SIG-M5 (cell line): ENCODE data around the gene PMS2.
A peak's percentile ranks its signal among the peaks of the same experiment; 100 is the strongest.
"Not testable (repeated sequence)": the region's sequence is repeated elsewhere in the genome, so short reads cannot be mapped to it uniquely, and the experiment has no call there.

Experiments
- DNase-seq: peaks from one replicate; lab custom pipeline; 2025; lab: John Stamatoyannopoulos, UW

The PMS2 gene, protein sequence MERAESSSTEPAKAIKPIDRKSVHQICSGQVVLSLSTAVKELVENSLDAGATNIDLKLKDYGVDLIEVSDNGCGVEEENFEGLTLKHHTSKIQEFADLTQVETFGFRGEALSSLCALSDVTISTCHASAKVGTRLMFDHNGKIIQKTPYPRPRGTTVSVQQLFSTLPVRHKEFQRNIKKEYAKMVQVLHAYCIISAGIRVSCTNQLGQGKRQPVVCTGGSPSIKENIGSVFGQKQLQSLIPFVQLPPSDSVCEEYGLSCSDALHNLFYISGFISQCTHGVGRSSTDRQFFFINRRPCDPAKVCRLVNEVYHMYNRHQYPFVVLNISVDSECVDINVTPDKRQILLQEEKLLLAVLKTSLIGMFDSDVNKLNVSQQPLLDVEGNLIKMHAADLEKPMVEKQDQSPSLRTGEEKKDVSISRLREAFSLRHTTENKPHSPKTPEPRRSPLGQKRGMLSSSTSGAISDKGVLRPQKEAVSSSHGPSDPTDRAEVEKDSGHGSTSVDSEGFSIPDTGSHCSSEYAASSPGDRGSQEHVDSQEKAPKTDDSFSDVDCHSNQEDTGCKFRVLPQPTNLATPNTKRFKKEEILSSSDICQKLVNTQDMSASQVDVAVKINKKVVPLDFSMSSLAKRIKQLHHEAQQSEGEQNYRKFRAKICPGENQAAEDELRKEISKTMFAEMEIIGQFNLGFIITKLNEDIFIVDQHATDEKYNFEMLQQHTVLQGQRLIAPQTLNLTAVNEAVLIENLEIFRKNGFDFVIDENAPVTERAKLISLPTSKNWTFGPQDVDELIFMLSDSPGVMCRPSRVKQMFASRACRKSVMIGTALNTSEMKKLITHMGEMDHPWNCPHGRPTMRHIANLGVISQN

DNA sequence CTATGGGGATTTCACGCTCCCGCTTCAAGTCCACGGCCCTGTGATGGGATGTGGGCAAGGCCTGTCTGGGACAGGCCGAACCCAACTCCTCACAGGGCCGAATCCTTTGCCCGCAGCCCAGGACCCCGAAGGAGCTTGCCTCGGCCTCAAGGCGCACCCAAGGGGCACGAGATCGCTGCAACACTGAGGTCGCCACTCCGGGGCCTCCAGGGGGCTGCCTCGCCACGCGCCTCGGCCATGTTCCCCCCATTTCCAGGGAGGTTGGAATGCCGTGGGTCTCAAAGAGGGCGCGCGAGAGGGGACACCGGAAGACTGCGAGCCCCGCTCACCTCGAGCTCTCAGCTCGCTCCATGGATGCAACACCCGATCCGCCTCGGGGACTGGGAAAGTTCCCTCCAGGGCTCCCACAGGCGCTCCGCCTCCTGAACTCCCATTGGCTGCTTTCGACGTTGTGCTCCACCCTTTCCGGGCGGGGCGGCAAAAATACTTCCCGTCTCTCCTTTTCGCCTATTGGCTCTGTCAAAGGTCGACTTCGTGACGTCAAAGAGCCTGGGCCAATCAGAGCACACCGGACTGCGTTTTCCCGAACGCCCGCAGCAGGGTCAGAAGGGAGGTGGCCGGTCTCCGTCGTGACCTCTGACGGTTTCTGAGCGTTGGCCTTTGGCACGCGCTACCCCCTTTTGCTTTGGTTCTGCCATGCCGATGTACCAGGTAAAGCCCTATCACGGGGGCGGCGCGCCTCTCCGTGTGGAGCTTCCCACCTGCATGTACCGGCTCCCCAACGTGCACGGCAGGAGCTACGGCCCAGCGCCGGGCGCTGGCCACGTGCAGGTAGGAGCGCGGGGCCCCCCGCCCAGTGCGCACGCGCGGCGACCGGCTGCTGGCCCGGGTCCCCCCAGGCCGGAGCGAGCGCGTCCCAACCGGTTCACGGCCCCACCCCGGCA lies at the start of gene PMS2, which contains the start of gene AIMP2:
Gene PMS2 (minus strand): TSS at position 382 of the 944 bp plus-strand sequence. CDS start 30 bp downstream, at position 352.
Gene AIMP2 (plus strand): TSS at position 605 of the 944 bp plus-strand sequence. CDS start 92 bp downstream, at position 697.
- DNase-seq, result peak; percentile 84

DNA sequence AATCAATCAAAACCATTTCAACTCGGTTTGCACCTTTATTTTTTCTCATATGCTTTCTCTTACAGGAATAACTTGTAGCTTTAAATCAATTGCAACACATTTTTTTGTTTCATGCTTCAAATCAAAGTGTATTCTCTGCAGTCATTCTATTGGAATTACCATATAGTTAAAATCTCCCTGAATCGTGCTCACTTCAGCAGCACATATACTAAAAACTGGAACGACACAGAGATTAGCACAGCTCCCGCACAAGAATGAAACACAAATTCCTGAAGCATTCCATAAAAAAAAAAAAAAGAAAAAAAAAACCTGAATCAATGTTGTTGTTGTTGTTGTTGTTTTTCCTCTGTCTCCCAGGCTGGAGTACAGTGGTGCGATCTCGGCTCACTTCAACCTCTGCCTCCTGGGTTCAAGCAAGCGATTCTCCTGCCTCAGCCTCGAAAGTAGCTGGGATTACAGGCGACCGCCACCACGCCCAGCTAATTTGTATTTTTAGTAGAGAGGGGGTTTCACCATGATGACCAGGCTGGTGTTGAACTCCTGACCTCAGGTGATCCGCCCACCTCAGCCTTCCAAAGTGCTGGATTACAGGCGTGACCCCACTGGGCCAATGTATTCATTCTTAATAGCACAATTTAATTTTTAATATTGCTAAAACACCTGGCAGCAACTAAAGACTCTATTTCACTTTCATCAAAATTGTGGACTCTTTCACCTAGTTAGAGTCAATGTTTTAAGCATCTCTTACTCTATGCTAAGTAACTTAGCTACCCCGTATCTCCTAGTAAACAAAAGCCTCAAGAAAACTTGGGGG lies 48.7 kb upstream of the PMS2 start:
- no peak for DNase-seq

DNA sequence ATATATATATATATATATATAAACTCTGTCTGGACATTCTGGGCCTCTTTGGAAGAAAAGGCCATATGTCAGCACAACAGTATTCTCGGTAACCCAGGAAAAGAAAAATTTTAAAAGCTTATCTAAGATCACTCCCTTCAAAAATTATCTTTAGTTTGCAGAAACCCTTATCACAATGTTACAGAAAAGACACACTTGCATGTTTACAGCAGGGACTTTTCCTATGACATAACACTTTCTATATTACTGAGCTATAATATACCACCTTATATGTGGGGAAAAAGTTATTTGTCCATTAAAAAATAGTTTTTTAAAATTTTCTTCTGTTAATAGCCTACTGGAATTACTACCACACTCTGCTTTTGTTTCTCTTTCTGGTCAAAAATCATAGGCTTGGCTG lies 47.8 kb upstream of the PMS2 start:
- DNase-seq, result no peak

DNA sequence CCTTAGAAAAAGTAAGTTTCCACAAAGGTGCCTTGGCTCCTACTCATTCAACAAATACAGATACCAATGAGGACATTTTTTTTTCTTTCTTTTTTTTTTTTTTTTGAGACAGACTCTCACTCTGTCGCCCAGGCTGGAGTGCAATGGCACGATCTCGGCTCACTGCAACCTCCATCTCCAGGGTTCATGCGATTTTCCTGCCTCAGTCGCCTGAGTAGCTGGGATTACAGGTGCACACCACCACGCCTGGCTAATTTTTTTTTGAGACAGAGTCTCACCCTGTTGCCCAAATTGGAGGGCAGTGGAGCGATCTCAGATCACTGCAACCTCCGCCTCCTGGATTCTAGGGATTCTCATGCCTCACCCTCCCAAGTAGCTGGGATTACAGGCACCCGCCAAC lies 42.3 kb upstream of the PMS2 start:
- DNase-seq, result not testable (repeated sequence)

DNA sequence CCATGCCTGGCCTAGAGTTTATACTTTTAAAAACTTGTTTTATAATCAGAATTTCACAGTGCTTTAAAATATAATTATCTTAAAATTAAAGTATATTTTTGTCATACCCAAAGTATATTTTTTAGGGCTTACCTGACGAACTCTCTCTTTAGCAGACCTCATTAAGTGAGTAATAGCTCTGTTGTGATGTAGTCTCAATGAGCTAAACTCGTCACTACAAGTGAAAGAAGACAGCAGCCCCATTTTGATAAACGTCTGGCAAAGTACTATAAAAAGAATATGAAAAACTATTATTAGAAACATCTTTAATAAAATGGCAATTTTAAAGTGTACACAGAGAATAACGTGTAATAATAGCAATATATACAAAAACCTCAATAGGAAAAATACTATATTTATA lies 40.9 kb upstream of the PMS2 start:
- DNase-seq, result no peak

DNA sequence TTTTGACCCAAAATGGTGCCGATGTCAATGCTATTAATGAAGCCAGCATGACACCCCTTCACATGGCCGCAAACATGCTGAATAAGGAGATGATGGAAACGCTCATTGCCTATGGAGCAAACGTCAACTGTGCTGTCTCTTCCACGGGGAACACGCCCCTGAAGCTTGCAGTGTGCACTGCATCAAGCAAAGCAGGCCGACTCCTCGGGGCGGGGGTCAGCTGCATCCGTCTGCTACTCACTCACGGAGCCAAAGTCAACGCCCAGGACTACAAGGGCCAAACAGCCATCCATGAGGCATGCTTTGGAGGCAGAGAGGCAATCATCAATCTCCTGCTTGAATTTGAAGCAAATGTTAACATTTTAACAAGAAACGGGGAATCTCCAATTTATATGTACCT lies 26.8 kb upstream of the PMS2 start:
- DNase-seq, result no peak

DNA sequence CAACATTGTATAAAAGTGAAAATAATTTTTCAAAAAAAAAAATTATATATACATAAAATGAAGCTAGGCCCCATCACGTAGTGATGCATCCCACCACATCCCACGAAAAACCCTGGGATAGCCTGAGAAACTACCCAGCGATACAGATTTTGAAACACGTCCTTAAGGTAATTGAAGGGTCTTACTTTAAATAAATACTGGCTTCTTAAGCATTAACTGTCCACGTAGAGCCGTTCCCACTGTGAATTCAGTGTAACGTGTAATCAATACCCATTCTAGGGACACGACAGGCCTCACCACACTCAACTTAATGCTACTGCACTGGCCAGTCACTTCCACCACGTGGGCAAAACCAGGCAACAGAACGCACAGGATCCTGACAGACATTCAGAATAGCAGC lies 26.3 kb upstream of the PMS2 start:
- DNase-seq, result no peak

DNA sequence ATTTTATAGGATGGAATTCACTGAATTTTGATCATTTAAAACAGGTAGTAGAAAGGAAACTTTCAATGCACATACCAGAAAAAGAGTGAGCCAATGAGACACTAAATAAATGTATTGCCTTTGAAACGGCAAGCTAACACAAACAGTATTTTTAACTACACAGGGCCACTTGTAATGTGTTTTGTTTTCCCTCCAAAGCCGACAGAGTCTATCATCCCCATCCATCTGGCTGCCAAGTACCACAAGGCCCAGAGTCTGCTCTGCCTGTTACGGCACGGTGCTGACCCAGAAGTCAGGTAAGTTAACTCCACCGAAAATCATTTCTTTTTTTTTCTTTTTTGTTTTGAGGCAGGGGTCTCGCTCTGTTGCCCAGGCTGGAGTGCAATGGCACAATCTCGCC lies 23.8 kb upstream of the PMS2 start:
- no peak for DNase-seq

DNA sequence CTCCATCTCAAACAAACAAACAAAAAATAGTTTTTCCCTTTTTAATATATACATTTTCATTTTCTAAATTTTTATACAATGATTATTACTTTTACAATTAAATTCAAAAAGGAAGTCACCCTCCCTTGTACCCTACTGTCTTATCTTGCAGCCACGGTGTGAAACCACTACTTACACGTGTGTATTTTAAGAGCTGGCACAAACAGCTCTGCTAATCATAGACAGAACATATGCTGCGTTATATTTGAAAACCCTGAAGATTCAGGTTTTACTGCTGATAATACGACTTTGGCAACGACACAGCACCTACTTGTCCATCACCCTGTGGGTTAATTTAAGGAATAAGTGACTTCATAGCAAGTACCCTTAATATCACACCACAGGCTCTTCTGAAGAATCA lies 23.3 kb upstream of the PMS2 start:
- no peak for DNase-seq

DNA sequence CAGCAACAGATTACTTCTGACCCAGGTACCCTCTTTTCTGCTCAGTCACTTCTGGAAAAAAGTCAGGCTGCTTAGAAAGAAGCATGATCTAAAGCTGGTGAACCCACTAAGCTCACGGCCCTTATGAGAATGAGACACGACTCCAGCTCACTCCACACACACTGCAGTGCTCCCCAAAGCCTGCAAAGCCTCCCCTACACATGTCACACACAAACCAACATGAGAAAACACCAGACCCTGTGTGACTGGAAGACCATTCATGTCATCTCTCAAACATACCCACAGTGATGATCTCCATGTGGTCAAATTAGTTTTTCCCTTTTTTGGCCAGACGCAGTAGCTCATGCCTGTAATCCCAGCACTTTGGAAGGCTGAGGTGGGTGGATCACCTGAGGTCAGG lies 22.7 kb upstream of the PMS2 start:
- no peak for DNase-seq

DNA sequence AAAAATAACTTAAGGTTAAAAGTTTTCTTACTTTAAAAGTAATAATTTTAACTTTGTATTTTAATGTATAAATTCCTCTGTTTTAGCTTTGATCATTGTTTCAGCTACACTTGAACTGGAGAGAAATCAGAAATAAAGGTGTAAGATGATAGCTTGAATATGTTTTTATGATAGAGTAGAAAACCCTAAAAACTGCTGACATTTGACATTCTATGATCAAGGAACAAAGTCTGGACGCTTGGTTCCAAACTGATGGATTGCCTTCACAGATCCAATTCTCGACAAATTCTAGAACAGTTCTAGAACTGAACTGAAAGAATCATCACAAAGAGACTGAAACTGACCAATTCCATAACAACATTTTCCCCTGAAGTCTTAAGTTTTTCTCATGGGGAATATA lies 22.1 kb upstream of the PMS2 start, which contains the start of gene ANKRD61:
Gene ANKRD61 (plus strand): TSS at position 389 of the 400 bp plus-strand sequence. CDS start 0 bp downstream, at position 389.
- no peak for DNase-seq

DNA sequence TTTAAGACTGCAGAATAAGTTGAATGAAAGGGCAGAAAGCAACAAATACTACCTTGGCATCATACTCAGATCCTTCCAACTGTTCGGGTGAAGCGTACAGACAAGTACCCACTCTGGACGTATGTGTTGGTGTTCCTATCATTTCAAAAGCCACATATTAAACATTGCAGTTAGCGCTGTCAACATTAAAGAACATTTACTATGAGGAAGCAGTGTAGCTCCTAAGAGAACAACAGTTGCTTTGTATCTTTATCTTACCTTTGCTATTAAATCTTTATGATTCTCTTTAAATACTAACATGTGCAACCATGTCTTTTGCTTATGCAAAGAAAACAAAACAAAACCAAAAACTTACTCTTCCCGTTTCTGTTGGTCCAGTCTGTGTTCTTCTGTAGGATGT lies 19.7 kb upstream of the PMS2 start:
- no peak for DNase-seq

DNA sequence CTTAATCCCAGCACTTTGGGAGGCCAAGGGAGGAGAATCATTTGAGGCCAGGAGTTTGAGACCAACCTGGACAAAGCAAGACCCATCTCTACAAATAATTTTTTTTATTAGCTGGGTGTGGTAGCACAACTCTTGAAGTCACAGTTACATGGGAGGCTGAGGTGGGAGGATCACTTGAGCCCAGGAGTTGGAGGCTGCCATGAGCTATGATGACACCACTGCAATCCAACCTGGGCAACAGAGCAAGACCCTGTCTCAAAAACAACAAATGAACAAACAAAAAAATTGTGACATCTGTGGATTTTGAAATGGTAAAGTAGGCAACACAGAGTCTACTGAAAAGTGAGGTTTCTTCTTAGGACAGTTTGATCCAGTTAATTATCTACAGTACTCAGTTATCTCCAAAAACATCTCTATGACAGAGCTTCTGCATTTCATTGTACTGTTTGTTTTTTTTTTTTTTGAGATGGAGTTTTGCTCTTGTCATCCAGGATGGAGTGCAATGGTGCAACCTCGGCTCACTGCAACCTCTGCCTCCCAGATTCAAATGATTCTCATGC lies 19.0 kb upstream of the PMS2 start:
- DNase-seq, result no peak

DNA sequence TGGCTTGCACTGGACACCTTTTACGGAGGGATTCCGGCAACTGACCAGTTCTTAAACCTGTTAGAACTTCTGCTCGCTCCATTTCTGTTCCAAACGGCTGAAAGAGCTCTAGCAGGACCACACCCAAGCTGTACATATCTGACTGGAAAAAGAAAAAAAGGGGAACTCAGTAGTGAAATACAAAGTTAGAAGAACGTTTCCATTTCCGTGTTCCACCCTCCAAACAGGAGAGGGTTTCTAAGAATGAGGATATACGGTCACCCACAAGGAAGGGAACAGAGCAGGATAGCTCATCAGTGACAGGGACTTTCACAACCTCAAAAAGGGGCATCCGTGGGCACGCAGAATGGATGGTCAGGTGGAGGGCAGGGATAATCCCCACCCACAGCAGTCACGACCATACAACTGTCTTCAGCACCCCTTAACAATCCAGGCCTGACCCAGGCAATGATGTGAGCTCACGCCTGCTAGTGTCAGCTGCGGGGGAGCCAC lies 18.0 kb upstream of the PMS2 start:
- DNase-seq, result peak; percentile 8

DNA sequence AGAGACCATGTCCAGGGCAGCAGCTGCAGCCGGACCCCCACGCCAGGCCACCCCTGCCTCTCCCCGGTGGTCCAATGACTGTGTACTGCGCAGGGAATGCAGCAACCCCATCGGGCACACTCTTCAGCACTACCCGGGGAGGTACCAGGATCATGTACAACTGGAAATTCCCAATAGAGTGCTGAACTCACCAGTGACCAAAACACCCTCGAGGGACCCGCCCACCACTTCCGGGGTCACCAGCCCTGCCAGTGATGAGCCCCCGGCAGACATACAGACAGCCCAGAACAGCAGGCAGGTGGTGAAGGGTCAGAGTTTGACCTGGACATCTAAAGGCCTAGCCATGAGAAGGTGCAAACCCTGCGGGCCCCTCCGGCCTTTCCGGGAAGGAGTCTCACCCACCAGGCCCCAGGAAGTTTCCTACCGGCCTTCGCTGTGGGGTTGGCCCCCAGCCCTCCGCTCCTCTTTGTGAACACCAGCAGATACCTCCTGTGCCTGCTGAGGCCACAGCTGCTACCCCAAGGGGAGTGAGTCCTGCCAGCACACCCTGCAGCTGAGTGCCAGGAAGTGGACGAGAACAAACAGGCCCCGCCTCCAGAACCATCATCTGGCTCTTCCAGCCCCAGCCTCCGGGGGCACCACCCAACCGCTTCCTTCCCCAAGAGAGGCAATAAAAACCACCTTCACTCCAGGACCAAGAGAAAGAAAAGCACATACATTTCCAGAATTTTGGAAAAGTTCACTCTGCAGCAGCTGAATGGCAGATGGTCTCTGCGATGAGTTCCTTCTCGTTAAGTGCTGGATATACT lies 17.4 kb upstream of the PMS2 start:
- DNase-seq, result no peak

DNA sequence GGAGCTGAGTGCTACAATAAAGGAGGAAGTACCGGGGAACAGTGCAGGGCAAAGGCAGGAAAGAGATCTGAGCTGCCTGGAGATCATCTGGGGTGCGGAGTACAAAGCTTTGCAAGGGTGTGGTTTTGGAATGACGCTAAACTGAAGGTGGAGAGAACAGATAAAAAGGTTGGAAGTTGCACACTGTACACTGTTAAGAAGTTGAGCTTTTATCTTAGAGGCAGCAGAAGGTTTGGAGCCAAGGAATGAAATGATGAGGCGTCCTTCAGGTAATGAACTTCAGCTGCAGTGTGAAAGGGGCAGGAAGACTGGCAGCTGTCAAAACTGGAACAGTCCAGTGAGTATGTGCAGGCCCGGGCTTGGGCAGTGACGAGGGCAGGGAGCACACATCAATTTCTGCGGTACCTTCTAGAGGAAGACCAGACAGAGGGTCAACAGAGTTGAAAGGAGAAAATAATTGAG lies 15.2 kb upstream of the PMS2 start:
- no peak for DNase-seq

DNA sequence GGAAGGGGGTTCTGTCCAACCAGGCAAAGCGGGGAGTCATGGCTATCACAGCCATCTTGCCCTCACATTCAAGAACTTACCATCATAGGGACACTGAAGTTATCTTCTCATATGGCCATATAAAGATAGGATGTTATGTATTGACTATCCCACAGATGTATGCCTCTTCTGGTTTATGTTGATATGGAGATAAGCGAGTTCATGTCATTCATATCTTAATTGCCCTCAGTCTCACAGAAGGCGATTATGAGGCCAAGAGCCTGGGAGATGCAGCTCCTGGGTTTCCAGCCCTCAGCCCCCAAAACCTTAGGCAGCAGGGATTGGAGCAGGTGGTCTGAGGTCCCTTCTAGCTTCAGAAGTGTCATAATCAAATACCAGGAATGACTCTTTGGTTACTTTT lies 13.9 kb upstream of the PMS2 start:
- DNase-seq, result no peak

DNA sequence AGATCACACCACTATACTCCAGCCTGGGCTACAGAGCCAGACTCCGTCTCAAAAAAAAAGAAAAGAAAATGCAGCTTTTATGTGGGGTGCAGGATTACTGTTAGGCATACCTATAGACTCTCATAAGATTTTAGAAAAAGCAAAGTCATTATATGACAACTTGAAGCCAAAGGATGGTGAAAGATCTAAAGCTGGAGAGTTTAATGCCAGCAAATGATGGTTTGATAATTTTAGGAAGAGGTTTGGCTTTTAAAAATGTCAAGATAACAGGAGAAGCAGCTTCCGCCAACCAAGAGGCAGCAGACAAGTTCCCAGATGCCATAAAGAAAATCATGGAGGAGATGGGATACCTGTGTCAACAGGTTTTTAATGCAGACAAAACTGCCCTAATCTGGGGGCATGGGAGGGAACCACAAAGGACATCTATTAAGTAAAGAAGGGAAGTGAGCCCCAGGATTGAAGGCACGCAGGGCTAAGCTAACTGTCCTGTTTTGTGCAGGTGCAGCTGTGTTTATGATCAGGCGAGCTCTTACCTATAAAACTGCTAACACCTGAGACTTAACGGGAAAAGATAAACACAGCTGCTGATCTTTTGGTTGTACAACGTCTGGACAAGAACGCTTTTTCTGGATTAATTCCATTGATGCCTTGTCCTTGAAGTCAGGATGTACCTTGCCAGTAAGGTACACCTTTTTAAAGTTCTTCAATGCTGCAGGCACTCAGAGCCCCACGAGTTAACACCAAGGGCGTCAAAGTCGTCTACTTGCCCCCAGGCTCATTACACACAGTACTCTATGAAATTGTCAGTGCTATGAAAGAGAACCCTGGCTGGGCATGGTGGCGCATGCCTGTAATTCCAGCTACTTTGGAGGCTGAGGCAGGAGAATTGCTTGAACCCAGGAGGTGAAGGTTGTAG lies 11.8 kb upstream of the PMS2 start:
- DNase-seq, result no peak

DNA sequence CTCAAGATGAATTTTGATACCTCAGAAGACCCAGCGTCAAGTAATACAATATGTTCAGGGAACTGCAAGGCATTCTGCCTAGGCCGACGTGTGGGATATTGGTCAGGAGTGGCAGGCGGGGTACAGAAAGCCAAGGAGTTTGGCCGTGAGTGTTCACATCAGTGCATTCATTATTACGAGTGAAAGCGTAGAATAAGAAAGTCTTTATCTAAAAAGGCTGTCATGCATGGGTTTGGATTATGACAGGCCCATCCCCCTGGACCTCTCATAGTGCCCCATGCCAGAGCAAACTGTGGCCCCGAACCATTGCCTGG lies 7.8 kb upstream of the PMS2 start:
- DNase-seq, result no peak
